HCT116 (cell line): ENCODE results near the gene MTHFD2L.

Experiments used
- CTCF ChIP-seq, 3 experiments: fragments of 200-600 bp in 1 of 3; sonication (generic) in 1 of 3; IDR thresholded peaks in 2 of 3; conservative IDR thresholded peaks in 1 of 3; 2 replicates each; pipeline ENCODE4 v1.5.1; 2012 to 2017; ENCODE audit warnings: low read depth in 2 of 3, low read length in 2 of 3, antibody characterized with exemption in 1 of 3, borderline replicate concordance in 1 of 3, control low read depth in 1 of 3, mild to moderate bottlenecking in 1 of 3, mixed read lengths in 1 of 3, mixed run types in 1 of 3, moderate library complexity in 1 of 3; ENCODE audit not compliant: insufficient read depth in 1 of 3
- EZH2 ChIP-seq: fragments of 200-600 bp; sonication (generic); IDR thresholded peaks from 2 replicates; pipeline ENCODE4 v1.6.1; 2017; ENCODE audit warnings: antibody characterized with exemption, mixed run types
- MAX ChIP-seq: IDR thresholded peaks from 2 replicates; pipeline ENCODE4 v1.6.1; 2012
- POLR2A ChIP-seq: IDR thresholded peaks from 2 replicates; pipeline ENCODE4 v1.7.0; 2011; ENCODE audit warnings: borderline replicate concordance; ENCODE audit not compliant: insufficient read depth, insufficient read length; ENCODE audit errors: extremely low read depth
- POLR2AphosphoS5 ChIP-seq: IDR thresholded peaks from 2 replicates; pipeline ENCODE4 v1.6.1; 2011; ENCODE audit warnings: mild to moderate bottlenecking, low read depth, low read length, moderate library complexity
- SIN3A ChIP-seq: IDR thresholded peaks from 2 replicates; pipeline ENCODE4 v1.6.1; 2012; ENCODE audit warnings: low read depth
- SP1 ChIP-seq: IDR thresholded peaks from 2 replicates; pipeline ENCODE4 v1.6.1; 2012; ENCODE audit warnings: low read depth
- TCF7L2 ChIP-seq: IDR thresholded peaks from 2 replicates; pipeline ENCODE4 v1.7.0; 2011; ENCODE audit warnings: borderline replicate concordance, inconsistent platforms; ENCODE audit not compliant: insufficient read depth, insufficient read length; ENCODE audit errors: extremely low read depth
- YY1 ChIP-seq: IDR thresholded peaks from 2 replicates; pipeline ENCODE4 v1.6.1; 2011; ENCODE audit warnings: low read length, low read depth, moderate library complexity, mild to moderate bottlenecking; ENCODE audit not compliant: insufficient replicate concordance; ENCODE audit errors: extremely low read depth
- ZFX ChIP-seq: fragments of 450-650 bp; IDR thresholded peaks from 2 replicates; pipeline ENCODE4 v1.6.1; 2017

- TF ChIP-seq SP1, result peak; percentile 92
- no peak for TF ChIP-seq POLR2A
- peak; percentile 91 for TF ChIP-seq POLR2AphosphoS5
- peak; percentile 99 for TF ChIP-seq SIN3A
- peak; percentile 59 to 86 (median 71) for TF ChIP-seq CTCF (IDR thresholded peaks at IDR 0.05 in 2 of 3, conservative IDR thresholded peaks at IDR 0.05 in 1 of 3; ENCODE audit: borderline replicate concordance in 1 of 3, insufficient read depth in 1 of 3, low read depth in 2 of 3, low read length in 2 of 3)
- no peak for TF ChIP-seq EZH2
- TF ChIP-seq MAX, result peak; percentile 91
- no peak for TF ChIP-seq YY1
- no peak for TF ChIP-seq ZFX
- peak; percentile 98 for TF ChIP-seq TCF7L2
These were observed 162.7 kb downstream of the MTHFD2L start for GRCh38 chr4:74320559-74321118.
